Stimulated activated CD8-positive, alpha-beta memory T cell treated with anti-CD3 and anti-CD28 coated beads, Interleukin-15, amount 100 ng/mL, for 24 hours (primary cell): ENCODE results near the gene MYD88.
A peak's percentile ranks its signal among the peaks of the same experiment; 100 is the strongest.

Source experiments
- DNase-seq: peaks from one replicate; pipeline ENCODE4 v3.0.0-alpha.2; 2020; ENCODE audit warnings: low read depth

Gene MYD88

DNA sequence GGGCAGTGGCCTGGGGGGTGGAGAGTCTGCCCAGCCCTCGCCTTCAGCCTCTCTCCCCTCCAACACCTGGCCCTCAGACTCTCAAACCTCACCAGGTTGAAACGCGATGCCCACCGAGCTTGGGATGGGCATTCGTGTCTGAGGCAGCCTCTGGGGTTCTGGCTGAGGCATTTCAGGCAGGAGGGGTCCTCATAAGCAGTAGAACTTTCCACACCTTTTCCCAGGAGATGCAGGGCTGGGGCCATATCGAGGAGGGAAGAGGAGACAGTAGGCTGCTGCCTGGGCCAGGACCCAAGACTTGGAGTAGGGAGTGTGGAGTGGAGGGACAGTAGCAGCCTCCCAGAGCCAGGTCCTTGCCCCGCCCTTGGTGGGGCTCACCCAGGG, 26.1 kb upstream of the MYD88 start:
- DNase-seq = no peak

DNA sequence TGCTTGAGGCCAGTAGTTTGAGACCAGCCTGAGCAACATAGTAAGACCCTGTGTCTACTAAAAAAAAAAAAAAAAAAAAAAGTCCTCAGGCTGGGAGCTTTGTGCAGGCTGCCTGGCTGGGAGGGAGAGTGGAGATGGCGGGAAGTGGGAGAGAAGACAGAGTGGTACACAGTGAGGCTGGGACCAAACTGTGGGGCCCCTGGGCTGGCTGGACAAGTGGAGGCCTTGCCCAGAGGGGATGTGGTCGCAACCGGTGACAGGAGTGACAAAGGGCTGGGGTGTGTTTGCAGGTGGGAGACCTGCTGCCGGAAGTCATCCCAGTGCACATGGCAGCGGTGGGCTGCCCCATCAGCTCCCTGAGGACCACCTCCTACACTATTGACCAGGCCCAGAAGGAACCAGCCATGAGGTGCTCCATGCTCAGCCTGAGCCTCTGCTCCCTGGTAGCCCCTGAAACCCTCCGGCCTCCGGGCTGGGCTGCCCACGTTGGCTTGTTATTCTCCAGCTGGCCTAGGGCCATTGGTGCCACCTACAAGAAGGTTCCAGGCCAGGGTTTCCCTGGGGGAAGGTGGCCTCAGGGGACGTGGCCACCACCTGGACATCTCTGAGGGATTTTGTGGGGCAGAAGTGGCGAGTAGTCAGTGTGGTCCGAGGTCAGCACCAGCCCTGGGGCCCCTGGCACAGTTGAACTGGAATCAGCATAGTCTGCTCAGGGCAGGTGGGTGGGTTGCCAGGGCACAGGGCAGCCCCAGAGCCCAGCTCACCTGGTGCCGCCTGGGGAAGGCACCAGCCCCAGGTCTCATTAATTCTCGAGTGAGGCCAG, 24.2 kb upstream of the MYD88 start:
- DNase-seq = no peak

DNA sequence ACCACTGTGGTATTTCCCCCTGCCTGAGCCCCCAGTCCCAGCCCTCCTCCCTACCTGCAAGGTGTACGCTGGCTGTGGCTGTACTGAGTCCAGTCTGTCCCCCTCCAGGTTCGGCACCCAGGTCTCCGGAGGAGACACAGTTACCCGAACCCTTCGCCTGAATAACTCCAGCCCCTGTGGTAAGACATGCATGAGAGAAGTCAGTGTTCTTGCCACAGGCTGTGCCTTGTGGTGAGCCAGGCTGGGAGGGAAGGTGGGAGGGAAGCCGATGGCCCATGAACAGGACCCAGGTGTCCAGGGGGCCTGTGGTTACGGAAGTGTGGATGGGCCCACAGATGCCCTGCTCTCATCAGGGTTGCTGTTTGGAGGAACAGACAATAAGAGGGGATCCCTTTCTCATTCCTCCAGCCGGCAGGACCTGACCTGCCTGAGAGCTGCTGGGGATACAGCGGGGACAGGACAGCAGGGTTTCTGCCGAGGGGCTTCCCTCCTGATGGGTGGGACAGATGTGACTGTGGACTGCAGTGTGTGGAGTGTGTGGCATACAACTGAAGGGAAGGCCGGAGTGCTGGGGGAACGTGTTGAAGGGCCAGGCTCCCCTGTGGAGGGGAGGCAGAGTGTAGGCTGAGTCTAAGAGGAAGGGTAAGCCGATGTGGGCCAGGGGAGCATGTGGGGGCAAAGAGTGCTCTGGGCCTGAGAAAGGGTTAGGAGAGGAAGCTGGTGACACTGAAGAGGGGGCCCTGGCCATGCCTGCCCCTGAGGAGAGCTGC, 23.4 kb upstream of the MYD88 start:
- no peak for DNase-seq

DNA sequence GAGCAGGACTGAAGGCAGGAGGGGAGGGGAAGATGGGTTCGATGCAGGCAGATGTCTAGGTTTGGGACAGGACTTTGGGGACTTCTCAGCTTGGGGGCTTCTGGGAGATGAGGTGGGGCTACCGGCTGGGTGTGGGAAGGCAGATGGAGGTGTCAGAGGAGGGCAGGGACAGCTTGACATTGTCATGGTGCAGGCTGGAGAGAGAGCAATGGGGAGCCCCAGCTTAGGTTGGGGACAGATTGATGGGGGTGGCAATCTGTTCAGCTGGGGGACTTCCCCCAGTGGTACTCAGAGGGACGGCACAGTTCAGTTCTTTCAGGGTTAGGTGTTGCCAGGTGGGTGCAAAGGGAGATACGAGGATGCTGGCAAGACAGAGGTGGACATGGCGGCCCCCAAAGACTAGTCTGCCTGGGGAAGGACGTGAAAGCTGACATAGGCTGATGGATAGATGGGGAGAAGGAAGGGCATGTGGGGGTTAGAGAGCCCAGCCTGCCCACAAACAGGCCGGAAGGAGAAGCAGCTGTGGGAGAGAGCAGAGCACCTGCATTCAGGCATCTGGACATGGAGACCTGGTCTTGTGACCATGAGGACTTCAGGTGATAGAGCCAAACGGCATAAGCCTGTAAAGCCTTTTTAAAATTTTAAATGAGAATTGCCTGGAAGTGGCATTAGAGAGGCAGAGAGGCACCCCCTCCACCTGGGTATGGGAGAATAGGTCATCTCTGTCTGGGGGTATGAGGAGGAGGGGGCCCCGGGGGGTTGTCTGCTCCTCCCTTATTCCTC, 22.6 kb upstream of the MYD88 start:
- DNase-seq = no peak

DNA sequence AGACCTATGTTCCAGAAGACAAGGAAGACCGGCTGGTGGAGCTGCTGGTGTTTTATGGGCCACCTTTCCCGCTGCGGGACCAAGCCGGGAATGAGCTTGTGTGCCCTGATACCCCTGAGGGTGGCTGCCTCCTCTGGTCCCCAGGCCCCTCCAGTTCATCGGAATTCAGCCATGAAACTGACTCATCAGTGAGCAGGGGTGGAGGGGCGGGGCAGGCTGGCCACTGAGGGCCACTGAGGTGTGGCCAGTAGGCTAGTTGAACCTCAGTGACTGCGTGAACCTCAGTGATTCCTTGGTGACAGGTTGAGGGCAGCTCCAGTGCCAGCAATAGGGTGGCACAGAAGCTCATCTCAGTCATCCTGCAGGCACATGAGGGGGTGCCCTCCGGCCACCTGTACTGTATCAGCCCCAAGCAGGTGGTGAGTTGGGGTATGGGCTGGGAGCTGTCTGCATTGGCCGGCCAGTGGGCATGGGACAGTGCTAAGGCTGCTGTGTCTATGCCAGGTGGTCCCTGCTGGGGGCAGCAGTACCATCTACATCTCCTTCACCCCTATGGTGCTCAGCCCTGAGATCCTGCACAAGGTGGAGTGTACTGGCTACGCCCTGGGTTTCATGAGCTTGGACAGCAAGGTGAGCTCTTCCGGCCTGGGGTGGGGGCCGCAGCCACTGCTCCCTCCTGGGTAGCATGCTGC, 21.8 kb upstream of the MYD88 start:
- DNase-seq = no peak

DNA sequence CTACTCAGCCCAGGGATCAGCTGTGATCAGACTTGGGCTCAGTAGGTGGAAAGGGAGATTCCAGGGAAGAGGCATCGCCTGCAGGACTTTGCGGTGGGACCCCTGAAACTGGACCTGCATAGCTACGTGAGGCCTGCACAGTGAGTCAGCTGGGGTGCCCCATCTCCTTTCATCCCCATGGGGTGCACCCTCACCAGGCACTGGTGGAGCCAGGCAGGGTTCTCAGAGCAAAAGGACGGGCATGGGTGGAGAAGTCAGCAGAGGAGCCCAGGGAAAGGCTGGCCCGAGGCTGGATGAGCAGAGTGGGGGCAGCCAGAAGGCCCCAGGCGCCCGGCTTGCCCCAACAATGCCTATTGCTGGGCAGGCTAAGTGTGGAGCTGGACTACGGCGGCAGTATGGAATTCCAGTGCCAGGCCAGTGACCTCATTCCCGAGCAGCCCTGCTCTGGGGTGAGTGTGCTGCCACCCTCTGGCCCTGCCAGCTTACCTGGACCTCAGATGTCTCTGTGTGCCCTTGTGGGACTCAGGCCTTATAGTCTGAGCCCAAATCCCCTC, 21.2 kb upstream of the MYD88 start:
- no peak for DNase-seq

DNA sequence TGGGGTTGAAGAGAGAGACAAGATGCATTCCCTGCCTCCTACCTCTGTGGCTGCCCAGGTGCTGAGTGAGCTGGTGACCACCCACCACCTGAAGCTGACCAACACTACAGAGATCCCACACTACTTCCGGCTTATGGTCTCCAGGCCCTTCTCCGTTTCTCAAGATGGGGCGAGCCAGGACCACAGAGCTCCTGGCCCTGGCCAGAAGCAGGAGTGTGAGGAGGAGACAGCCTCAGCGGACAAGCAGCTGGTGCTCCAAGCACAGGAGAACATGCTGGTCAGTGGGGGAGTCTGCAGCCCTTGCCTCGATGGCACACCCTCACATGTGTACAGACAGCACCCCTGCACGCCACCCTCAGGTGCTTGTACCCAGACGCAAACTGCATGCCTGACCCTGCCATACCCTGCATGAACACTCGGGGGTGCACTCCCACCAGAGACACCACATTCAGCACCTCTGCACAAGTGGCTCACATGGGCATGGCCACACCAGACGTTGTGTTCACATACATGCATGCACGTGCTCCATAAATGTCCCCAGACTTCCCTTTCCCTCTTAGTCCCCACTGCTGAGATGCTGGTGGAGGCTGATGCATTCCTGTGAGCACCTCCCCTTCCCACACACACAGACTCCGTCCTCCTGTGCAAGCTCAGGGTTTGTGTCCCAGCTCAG, 20.6 kb upstream of the MYD88 start:
- peak; percentile 45 for DNase-seq

DNA sequence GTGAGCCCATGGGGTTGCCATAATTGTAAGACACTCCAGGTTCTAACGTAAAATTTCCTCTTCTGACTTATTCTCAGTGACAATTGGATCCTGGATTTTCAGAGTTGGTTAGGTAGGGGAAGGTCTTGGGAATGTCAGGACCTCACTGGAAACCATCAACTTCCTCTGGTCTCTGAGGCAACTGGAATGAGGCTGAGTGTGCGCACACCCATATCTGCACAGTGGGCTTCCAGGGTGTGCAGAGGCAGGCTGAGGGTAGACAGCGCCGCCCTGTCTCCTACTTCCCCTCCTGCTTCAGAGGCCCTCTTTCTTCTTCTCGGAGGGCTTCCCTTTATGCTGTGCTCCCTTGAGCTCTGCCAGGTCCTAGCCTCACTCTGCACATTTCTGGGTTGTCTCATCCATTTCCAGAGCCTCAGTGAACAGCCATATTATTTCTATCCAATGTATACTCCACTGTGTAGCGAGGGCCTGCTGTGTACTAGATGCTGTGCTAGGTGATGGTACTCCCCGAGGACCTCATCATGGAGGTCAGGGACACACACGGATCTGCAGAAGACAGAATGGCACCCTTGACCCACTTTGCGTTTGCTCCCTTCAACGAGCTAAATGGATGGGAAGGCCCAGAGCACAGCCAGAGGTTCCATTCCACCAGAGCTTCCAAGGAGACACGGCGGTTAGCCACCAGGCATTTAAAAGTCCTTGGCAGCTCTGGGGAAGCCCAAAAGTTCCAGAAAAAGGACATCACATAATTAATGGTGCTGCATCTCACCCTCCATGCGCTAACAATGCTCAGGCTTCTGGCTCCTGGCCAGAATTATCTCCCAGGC, 19.8 kb upstream of the MYD88 start:
- no peak for DNase-seq

DNA sequence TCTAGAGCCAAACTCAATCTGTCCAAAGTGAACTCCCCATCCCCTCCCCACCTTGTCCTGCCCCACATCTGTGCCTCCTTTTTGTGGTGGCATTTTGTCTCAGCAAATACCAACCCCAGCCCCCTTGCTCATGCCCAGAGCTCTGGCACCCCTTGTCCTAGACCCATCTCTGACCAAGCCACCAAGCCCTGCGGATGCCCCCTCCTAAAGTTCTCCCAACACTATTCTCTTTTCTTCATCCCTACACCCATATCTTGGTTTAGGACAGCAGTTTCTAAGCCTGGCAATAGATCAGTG, 19.3 kb upstream of the MYD88 start:
- DNase-seq = no peak

DNA sequence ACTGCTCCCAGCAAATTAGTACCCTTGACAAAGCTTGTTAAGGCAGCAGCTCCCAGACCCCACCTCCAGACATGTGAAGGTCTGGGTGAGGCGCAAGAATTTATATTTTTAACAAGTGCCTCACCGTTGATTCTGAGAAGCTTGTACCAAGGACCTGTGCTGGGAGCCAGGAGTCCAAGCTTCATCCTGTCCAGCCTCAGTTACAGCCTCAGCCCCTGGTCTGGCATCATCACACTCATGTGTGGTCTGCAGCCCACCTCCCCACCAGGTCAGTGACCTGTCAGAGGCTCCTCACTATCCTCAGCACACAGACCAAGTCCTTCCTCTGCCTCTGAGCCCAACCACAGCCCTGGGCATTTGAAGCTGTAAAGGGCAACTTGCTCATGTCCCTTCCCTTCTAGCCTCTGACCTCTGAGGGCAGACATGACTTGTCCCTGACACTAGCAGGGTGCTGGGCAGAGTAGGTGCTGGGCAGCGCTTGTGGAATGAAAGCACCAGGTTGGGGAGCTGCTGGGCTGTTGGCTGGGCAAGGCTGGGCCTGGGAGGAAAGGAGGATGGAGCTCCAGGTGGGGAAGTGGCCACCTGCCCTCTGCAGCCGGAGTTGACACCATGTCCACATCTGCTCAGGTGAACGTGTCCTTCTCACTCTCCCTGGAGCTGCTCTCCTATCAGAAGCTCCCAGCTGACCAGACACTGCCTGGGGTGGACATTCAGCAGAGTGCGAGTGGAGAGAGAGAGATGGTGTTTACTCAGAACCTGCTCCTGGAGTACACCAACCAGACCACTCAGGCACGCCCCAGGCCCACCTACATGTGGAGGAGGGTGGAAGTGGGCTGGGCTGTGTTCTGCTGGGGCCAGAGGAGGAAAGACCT, 18.4 kb upstream of the MYD88 start:
- DNase-seq = no peak

DNA sequence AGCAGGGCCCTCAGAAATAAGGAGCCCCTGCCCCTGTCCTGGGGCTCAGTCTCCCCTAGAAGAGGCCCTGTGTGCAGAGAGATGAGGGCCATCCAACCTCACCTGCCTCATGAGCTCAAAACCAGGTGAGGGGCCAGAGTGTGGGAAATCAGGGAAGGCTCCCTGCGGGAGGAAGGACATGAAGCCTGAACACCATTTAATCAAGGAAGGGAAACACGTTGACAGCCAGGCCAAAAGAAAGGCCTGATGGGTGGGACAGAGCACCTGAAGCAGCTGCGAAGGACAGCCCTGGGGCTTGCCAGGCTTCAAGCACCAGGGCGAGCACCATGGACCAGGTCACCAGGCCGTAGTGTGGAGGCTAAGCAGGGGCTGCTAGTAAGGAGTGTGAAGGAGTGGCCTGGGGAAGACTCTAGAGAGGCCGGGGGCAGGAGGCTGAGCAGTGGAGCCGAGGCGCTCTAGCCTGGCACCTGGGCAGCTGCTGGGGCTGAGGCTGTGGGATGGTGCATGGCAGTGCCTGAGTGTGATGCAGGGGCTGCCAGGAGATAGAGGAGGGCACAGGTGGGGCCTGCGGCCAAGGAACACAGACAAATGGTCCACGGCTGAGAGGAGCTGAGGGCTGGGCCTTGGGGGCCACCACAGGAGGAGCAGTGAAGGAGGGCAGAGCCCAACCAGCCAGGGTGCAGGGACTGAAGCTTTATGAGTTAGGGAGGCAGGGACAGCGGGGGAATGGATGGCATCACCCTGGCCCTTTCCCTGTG, 17.6 kb upstream of the MYD88 start:
- DNase-seq = no peak

DNA sequence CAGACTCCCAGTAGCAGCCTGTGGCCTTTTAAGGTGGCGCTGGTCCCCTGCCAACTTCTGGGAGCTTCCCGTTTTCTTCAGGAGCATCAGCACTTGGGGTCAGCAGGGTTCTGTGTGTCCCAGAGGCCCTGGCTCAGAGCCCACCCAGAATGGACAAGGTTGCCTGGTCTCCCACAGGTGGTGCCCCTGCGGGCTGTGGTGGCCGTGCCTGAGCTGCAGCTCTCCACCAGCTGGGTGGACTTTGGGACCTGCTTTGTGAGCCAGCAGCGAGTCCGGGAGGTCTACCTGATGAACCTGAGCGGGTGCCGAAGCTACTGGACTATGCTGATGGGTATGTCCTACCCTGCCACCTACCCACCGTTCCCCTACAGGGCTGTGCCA, 17.0 kb upstream of the MYD88 start:
- no peak for DNase-seq

DNA sequence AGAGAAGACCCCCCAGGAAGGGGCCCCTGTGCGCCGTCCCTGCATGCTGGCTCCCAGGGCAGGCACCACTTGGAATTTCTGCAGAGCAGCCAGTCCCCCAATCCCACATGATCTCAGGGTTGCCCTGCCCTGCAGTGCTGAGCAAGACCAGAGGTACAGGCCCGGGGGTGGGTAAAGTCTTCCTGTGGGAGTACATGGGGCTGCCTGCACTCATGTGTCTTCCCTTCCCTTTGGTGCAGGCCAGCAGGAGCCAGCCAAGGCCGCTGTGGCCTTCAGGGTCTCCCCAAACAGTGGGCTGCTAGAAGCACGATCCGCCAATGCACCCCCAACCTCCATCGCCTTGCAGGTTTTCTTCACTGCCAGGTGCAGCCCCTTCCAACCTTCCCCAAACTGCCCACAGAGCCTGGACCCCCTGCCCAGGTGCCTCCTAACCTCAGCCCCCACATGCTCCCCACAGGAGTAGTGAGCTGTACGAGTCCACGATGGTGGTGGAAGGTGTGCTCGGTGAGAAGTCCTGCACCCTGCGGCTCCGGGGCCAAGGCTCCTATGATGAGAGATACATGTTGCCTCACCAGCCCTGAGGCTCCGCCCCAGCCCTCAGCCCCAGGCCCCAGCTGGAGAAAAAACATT, 16.5 kb upstream of the MYD88 start:
- DNase-seq = no peak

DNA sequence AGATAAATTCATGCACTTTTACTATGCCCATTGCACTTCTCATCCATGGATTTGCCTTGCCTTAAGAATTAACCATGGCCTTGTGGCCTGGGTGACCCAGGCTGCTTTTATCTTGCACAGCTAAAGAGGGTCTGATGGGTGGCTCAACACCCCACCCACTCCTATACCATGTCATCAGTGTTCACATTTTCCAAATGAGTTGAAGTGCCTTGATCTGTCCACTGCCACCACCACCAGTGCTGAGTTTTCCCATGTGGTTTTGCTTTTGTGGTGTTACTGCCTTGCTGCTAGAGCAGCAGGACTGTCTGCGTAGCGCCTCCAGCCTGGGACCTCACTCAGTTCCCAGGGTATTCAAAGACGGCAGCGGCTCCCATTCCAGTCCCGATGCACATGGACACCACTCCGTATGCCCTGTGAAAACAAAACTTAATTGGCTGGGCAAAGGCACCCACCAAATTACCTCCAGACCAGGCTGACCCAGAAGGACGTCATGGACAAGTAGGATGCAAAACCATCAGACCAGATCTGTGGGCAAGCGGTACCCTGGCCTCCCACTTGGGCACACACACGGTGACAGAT, 15.7 kb upstream of the MYD88 start:
- no peak for DNase-seq

DNA sequence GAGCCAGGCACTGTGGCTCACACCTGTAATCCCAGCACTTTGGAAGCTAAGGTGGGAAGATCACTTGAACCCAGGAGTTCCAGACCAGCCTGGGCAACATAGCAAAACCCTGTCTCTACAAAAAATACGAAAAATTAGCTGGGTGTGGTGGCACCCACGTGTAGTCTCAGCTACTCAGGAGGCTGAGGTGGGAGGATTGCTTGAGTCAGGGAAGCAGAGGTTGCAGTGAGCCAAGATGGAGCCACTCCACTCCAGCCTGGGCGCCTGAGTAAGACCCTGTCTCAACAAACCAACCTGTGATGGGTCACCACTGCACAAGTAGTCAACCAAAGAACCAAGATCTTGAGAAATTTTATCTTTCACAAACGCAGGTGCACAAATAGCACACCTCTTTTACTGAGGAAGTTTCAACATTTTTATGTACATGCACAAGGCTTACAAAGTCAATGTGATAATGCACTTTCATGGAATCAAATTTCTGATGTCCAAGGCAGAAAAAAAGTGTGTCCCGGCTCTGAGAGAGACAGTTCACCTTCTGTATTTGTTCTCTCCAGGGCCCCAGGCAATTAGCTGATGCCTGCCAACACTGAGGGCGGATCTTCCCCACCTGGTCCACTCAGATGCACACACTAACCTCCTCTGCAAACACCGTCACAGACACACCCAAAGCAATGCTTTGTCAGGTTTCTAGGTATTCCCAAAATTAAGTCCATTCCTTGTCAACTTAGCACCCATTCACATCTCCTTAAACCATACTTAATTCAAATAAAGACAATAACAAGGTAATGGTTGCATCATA, 13.9 kb upstream of the MYD88 start:
- no peak for DNase-seq

DNA sequence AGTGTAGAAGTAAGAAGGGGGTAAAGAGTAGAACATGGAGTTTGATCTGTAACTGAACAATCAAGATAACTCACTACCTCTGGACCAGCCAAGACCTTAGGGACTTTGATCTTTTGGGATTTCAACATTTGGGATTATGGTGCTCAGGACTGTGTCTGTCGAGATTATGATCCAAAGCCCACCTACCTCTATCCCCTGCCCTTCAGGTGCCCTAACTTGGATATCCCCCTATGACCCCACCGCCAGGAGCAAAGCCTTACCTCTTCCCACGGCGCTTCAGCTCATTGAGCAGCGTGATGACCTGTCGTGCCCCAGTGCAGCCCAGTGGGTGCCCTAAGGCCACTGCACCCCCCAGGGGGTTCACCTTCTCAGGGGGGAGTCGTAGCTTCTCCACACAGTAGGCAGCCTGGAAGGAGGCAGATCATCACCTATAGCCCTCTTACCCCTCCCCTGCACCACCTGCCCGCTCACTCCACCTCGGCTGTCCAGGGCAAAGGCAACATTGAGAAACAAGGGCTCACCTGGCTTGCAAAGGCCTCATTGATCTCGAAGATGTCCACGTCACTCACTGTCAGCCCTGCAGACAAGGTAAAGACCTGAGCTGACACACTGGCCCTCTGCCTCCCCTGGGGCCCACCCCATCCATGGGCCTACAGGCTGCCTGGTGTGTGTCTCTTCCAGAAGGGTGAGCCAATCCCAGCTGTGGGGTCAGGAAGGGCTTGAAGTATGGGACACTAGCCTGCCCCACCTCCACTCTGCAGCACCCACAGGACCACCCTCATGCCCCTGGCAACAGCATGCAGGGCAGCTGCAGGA, 12.9 kb upstream of the MYD88 start:
- no peak for DNase-seq
